G401.6 (cell line): ENCODE results near the gene CELF4.

Experiments
- FAIRE-seq: peaks from 2 replicates; lab custom pipeline; 2012; peaks lifted over from hg19 to GRCh38; lab: Jason Lieb, UNC

CELF4 gene

DNA sequence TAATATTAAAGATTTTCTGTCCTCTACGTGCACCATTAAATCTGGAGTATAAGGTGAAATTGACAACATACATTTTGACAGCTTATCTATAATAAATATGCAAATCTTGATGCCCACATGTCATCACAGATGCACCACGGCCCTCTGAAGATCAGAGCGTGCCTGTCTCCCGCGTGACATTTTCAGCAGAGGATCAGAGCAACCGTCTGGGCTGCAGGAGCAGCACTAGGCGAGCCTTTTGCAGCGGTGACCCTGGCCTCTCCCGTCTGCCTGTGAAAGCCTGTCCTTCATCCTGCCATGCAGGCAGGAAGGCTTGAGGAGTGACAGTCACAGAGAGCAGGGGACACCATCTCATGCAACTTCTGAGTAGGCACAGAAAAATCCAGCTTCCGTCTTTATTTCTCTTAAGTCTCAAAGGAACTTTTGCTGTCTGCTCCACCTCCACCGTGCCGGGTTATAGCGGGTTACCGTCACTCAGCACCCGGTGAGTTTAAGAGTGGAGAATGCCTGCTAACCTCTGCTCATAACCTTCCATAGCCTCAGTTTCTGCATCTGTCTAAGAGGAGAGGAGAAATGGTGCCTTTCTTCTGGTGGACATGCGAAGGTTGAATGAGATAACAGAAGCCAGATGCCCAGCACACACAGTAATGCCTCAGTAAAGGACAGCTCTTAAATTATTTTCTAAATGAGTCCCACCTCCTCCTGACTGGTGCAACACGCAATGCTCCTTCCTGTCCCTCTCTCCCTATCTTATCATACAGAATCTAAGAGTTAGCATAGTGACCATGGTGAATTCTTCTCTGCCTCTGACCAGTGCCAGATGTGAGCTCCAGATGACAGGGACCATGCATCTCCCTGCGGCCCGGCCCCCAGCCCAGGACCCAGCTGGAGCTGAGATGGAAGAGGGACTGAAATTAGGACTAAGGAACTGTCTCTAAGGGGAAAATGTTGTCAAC lies 43.8 kb downstream of the CELF4 start:
- no peak for FAIRE-seq

DNA sequence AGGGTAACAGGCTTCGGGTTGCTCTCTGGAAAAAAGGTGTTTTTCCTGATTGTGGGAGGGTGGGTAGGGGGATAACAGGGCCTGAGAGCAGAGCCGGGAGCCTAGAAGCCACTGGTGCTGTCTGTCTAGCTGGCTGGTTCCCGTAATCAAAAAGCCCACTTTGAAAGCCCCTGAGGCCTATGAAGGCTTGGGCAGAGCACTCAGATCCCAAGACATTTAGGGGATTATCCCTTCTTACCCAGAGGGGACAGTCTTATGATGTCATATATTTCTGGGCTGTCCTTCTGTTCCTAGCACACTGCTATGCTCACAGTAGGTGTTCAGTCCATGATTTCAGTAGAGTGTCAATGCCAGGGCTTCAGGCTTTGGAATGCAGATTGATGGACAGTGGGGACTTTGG lies 45.1 kb downstream of the CELF4 start:
- no peak for FAIRE-seq

DNA sequence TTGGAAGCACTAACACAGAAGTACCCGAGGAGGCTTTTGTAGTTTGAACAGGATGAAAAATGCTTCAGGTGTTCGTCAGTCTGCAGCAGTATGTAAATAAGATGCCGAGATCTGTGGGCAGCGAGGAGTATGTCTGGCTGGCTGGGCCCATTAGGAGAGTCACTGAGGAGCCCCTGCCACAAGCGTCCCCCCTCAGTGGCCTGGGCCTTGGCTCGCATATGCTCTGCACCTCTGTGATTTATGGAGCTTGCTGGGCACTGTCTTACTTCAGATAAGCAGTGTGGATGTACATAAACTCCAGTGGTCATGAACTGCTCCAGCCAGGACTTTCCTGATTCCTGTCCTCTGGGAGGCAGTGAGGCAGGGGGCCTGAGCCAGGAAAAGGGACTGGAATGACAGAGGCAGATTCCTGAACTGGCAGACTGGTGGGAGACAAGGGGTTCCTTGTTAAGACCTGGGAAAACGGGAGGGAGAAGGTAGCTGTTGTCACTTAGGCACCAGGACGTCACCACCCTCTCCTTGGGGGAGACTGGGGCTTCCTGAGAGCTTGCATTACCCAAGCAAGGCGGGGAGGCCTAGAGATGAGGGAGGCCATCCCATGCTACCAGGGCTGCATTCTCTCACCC lies 46.0 kb downstream of the CELF4 start:
- no peak for FAIRE-seq

DNA sequence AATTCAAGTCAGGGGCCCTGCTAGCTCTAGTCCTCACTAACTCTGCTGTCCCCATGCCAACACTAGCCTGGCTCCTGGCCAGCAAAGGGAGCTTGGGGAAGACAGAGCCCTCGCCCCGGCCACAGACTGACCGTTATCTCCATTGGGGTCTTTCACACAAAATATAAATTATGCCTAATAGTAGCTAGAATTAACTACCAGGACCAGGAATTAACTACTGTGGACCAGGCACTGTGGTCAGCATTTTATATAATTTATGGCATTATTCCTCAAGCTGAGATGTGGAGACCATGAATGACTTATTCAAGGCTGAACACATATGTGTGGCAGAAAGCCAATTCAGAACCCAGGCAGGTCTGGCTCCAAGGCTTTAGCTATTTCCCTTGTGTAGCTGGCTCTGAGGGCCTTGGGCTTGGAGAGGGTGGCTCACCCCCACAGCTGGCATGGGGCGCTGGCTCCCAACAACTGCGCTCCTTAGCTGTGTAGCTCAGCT lies 49.2 kb downstream of the CELF4 start:
- no peak for FAIRE-seq

DNA sequence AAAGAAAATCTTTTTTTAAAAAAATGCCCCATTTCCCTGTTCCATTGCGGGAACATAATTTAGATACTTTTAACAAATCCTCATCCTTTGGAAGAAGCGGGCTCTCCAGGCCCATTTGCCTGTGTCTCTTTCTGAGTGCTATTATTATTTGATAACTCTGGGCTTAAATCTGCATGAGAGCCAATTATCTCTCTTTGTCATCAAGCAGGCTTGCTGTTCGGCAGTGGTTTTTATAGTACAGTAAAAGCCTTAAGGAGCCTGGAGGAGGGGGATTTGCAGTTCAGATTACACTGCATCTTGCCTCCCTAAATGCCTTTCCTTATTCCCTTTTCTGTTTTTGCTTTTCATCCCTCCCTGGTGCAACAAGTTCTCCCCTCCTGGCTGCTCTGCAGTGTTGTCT lies 50.6 kb downstream of the CELF4 start:
- FAIRE-seq, result no peak

DNA sequence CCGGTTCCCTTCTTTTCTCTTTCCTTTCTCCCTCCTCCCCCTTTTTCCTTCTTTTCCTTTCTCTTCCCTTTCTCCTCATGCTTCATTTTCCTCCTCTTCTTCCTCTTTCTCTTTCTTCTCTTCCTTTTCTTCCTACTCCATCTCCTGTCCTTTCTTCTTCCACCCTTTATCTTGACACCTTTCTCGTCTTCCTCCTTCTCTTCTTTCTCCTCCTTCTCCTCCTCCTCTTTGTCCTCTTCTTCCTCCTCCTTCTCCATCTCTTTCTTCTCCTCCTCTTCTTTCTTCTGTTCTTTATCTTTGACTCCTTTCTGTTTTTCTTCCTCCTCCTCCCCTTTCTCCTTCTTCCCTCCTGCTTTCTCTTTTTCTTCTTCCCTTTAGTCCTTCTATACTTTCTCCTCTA lies 53.2 kb downstream of the CELF4 start:
- no peak for FAIRE-seq

DNA sequence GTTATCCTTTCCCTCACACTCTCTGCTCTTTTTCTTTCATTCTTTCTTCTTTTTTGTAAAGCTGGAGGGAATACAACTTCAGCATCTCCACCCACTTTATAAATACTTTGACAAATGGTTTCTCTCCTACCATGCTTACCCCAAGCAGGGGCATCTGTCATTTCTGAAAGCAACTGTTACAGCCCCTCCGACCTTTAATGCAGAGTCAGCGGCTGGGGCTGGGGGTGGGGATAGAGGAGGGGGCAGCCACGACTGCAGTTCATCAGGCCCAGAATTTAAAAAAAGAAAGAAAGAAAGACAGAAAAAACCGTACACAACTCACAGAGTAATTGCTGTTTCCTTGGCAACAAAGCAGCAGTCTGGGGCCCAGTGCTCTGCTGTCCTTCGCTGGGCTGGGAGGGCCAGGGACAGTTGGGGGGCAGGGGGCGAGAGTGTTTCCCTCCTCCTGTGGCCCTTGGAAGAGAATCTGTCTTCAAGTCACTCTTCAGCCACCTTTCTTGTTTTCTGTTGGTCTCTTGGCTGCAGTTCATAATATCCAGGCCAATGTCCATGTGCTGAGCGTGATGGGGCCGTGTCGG lies 53.8 kb downstream of the CELF4 start:
- FAIRE-seq, result no peak

DNA sequence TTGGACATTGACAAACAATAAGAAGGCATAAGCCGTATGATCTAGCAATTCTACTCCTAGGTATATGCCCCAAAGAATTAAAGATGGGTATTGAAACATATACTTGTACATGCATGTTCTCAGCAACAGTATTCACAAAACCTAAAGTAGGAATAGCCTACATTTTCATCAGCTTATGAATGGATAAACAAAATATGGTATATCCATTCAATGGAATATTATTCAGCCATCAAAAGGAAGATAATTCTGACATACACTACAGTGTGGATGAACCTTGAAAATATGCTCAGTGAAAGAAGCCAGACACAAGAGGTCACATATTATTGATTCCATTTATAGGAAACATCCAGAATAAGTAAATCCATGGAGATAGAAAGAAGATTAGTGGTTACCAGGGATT lies 56.0 kb downstream of the CELF4 start:
- no peak for FAIRE-seq

DNA sequence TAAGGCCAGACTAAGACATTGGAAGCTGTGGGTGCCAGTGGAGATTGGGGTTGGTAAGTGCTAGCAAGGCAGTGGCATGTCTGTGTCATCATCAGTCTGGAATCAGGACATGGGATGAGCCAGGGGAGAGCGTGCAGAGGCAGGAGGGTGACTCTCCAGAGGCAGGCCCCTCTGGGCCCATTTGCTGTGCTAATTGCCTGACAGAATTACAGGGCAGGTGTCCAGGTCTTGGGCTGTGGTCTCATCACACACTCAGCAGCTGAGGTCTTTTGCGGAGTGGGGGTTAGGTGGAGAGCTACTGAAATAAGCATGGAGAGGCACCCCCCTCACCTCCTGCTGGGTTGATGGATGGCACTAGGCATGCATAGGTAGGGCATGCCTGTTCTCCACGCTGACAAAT lies 57.4 kb downstream of the CELF4 start:
- FAIRE-seq, result no peak

DNA sequence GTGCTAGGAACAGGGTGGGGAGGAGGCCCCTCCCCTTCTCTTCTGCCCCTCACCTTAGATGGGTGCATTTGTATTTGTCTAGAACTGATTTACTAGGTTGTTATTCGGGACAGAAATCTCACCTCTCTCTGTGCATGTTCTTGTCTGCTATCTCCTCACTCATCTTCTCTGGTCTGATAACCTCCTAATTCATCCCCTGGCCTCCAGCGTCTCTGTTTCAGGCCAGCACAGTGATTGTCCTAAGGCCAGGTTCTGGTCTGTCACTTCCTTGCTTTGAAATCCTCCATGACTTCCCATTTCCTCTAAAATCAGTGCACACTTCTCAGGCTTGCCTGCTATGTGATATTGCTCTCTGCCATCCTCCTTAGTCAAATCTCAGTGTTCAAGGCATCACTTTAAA lies 58.4 kb downstream of the CELF4 start:
- no peak for FAIRE-seq

DNA sequence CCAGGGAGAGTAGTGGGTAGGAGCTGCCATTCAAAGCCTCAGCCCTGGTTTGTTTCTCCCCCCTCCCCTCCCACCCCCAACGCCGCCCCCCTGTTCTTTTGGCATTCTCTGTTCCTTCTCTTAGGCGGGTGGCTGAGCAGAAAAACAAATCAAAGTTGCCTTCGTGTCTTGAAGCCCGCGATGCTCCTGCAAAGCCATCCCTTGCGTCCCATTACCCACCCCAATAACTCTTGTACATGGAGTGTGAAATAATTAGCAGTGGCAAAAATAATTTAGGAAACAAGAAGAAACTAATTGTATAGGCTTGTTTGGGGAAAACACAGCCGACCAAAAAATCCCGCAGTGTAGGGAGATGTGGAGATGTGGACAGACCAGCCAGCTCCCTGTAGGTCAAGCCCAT lies 59.6 kb downstream of the CELF4 start:
- FAIRE-seq, result no peak

DNA sequence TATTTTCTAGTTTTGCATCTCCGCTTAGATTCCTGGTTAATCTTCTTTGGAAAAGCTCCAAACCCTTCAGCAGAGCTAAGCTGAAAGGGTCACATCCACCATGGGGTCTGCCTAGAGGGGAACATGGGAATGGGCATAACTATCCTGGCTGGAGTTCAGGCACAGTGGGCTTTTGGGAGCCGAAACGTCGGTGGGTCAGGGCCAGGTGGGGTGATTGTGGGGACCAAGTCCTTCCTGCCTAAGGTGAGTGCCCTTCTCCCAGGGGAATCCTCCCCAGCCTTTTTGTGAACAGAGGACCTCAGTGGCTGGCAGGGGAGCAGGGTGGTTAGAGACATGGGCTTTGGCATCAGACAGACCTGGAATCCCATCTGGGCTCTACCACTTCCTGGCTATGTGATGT lies 60.3 kb downstream of the CELF4 start:
- FAIRE-seq, result no peak

DNA sequence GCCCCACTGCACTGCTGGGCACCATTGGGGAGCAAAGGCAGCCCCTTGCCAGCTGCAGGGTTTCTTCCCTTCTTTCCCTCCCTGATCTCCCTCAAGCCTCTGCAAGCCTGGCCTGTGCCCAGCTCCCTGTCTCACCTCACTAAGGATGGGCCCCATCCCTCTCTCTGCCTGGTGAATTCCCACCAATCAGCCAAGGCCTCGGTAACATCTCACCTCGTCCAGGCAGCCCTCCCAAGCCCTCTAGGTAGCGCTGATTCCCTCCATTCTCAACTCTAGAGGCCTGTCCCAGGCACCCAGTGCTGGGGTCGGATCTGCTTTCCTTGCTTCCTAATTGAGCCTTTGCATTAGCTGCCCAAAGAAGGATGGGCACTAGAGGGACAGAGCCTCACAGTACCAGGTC lies 63.0 kb downstream of the CELF4 start:
- no peak for FAIRE-seq

DNA sequence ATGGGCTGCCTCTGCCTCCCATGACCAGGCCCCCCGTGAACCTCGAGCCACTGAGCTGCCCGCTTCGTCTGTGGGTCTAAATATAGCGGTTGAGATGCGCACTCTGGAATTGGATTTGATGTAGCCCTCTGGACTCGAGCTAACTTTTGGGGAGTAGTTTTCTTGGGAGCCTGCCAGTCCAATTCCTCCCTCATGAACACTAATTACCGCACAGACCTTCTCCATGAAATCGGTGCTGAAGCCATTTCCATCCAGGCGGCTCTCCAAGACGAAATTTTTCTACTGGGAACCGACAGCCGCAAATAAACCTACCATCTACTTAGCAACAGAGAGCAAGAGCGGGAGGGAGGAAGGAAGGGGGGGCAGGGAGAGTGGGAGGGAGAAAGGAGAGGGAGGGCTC lies 63.6 kb downstream of the CELF4 start:
- no peak for FAIRE-seq

DNA sequence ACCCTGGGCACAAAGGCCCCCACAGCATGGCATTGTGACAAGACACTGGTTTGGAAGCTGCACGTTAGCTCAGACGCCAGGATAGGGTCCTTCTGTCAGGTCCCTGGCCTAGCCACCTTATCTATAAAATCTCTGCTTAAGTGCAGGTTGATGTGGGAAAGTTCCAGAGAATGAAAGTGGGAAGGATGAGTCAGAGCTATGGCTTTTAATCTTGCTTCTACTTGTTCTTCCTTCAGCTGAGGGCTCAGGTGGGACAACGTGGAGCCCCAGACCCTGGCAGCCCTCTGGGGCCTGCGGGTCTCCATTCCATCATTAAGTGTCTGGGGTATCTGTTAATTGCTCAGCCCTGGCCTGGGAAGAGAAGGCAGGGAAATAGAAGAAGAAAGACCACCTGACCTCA lies 64.5 kb downstream of the CELF4 start:
- no peak for FAIRE-seq

DNA sequence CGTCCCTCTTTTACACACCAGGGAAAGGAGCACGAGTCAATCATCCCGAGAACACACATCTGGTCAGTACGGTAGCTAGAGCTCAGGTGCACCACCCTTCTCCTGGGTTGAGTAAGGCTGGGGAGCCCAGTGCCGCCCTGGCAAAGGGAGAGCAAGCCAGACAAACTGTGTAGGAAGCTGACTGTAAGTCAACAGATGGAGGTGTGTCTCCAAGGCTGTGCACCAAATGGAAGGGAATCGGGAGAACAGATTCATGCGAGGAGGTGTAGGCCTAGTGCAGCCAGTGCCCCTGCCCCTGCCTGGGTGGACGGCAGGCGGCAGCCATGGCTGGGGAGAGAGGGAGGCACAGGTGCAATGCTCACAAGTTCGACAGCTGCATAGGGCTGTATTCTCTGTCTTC lies 65.7 kb downstream of the CELF4 start:
- no peak for FAIRE-seq

DNA sequence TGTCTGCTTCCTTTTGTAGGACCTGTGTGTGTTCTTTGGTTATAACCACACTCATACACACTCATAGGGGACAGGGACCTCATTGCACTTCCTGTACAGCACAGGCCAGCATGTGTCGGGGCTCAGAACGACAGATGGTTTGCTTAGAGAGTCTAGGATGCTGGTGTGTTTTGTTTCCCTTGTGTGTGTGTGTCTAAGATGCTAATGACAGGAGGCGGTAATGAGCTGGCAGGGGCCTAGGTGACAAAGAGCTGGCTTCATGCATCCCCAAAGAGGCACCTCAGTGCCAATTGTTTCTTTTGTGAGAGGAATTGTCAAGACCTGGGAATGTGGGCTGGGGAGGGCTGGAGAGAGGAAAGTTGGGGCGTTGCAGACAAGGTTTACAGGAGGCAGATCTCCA lies 66.6 kb downstream of the CELF4 start:
- FAIRE-seq, result no peak

DNA sequence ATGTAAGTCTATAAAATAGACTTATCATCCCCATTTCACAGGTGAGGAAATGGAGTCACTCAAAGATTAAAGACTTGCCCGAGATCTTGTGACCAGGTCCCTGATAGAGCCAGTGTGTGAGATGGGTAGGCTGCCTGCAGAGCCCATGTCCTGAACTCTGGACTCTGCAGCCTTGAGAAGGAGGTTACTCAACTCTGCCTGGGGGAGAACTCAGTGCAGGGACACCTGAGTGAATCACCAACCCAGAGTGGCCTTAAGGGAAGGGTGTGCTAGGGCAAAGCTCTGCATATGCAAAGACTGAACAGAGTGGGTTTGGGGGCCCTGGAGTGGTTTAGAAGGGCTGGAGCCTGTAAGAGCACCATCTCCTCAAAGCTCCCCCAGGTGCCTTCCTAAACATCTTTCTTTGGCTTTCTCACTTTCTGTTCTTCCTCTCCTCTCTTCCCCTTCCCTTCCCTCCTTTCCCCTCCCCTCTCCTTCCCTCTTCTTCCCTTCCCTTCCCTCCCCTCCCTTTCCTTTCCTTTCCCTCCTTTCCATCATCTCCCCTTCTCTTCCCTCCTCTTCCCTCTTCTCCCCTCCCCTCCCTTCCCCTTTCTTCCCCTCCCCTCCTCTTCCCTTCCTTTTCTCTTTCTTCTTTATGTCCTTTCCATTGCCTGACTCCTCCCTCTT lies 67.6 kb downstream of the CELF4 start:
- FAIRE-seq, result no peak

DNA sequence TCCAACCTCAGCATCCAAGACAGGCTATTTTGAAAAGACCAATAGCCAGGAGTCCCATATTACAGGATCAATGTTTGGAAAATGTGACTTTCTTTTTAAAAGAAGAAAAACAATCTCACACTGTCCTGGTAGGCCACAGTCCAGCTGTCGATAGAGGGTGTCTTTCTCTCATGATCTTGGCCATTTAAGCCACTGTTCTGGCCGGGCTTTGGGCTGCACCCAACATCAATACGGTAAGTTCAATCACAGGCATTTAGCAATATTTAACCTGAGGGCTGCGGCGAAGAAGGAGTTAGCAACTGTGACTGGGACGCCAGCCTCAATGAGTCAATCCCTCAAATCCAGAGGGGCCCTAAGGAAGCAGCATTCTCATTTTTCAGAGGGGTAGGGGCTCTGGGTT lies 69.0 kb downstream of the CELF4 start:
- no peak for FAIRE-seq

DNA sequence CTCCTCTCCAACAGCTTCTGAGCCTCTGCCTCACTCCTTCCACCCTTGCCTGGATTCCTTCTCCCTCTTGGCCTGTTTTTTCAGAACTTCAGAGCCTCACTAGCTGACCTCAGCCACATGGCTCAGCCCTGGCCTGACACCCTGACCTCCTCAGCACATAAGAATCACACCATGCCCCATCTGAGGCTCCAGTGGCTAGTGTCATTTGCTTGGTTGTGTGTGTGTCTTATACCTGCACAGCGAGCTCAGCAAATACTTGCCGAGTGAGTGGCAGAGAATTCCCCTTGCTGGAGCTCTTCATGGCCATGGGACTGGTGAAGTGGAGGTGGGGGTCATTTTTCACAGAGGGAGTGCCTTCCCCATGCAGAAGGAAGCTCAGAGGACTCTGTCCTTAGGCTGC lies 70.2 kb downstream of the CELF4 start:
- FAIRE-seq, result no peak

DNA sequence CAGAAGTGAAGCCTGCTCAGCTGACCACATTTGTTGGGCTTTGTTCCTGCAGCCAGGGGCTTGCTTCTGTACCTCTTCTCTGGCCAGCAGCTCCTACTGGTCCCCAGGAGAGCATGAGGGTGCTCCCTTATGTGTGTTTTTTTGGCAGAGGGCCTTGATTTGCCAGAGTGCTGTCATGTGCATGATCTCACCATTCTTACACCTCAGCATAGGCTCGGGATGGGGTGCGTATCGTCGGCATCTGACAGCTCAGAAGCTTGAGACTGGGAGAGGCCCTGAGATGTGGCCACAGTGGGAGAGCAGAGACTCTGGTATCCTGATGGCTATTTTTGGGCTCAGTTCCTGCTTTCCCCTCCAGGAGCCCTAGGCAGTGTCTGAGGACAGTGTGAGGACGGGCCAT lies 71.2 kb downstream of the CELF4 start:
- FAIRE-seq, result no peak

DNA sequence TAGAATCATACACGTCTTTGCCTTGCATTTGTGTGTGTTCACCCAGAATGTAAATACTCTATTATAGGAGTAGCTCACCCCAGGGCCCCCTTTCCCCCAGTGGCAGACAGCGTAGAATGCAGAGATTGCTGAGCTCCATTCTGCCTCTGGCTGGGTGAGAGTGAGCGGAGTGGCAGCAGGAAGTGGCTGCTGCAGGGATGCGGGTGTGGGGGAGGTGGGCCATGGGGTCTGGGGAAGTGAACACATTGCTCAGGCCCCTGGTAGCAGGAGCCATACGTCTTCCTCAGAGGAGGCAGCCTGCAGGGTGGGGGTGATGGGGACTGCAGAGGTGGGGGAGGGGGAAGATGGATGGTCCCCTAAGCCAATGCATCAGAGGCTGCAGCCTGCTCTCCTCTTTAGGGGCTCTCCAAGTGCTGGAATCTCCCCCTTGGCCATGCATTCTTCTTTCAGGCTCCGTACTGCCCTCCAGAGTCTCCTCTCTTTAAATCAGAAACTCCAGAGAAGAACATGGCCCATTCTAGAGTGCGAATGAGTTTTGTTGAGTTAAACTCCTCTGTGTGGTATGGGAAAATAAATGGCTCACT lies 72.2 kb downstream of the CELF4 start:
- no peak for FAIRE-seq

DNA sequence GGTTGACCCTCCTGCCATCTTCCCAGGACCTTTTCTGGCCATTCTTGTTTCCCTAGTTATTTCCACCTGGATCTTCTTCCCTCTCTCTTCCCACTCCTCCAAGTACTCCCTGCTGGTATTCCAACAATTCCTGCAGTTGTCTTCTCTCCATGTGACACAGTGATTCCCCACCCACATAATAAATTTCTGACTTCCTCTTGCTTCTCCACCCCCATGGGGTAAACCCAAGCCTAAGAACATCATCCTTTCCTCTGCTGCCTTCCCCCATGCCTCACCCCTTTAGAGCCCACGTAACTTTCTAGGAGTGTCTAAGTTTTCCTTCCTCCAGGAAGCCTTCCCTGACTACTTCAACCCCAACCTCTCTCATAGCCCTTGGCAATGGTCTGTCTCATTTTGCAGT lies 72.6 kb downstream of the CELF4 start:
- no peak for FAIRE-seq
